Naive thymus-derived CD4-positive, alpha-beta T cell (primary cell): ENCODE results near the gene CCDC27. TPM values are rescaled to one million over a fixed set of nuclear protein-coding genes. Genes with fewer than 3 reads are reported as not detected.
"Not testable (repeated sequence)": the region's sequence is repeated elsewhere in the genome, so short reads cannot be mapped to it uniquely, and the experiment has no call there.

Experiments used
- ATAC-seq: fragments of 150-1000 bp; cut with Tn5 transposase; 2 replicates; pipeline ENCODE4 v1.10.0; 2021; ENCODE audit warnings: mild to moderate bottlenecking, moderate library complexity
- CTCF ChIA-PET: fragments of 350-600 bp; sonication (Branson Sonifier 250); formaldehyde crosslinking; loops from one replicate; lab custom pipeline; 2021; ENCODE audit warnings: antibody characterized with exemption; lab: Charles Lee
- POLR2A ChIA-PET: fragments of 350-600 bp; sonication (Branson Sonifier 250); formaldehyde crosslinking; loops from one replicate; lab custom pipeline; 2021; ENCODE audit warnings: antibody characterized with exemption, inconsistent platforms; lab: Charles Lee
- DNase-seq, 9 donors: peaks; one replicate each; pipeline versions ENCODE4 v3.0.0 to v3.0.0-alpha.2; 2020 to 2022; ENCODE audit warnings: mixed read lengths in 1 of 9
- H3K27ac ChIP-seq: one replicate; pipeline ENCODE4 v1.7.0; 2013; ENCODE audit warnings: mild to moderate bottlenecking, low read depth, low read length, moderate library complexity
- H3K27me3 ChIP-seq, 2 donors: one replicate each; pipeline ENCODE4 v1.7.0; 2013; ENCODE audit warnings: low read length in 2 of 2, mild to moderate bottlenecking in 2 of 2, moderate library complexity in 2 of 2; ENCODE audit not compliant: control insufficient read depth in 2 of 2, insufficient read depth in 2 of 2
- H3K36me3 ChIP-seq, 3 experiments: 1 replicate in 2 of 3; 2 replicates in 1 of 3; pipeline ENCODE4 v1.7.0; 2013; ENCODE audit warnings: low read length in 3 of 3, mild to moderate bottlenecking in 3 of 3, moderate library complexity in 1 of 3; ENCODE audit not compliant: insufficient read depth in 3 of 3, control insufficient read depth in 2 of 3
- H3K4me1 ChIP-seq, 2 donors: one replicate each; pipeline ENCODE4 v1.7.0; 2013; ENCODE audit warnings: low read length in 2 of 2, mild to moderate bottlenecking in 2 of 2, moderate library complexity in 1 of 2; ENCODE audit not compliant: control insufficient read depth in 2 of 2, insufficient read depth in 2 of 2
- H3K4me3 ChIP-seq: 2 replicates; pipeline ENCODE4 v1.7.0; 2013; ENCODE audit warnings: mild to moderate bottlenecking, low read length
- H3K9me3 ChIP-seq, 3 experiments: 1 replicate in 2 of 3; 2 replicates in 1 of 3; pipeline ENCODE4 v1.7.0; 2013; ENCODE audit warnings: low read length in 3 of 3; ENCODE audit not compliant: control insufficient read depth in 2 of 3
- H3K27ac Mint-ChIP-seq, 9 donors: one replicate each; pipeline ENCODE4 v1.8.0; 2020 to 2022; ENCODE audit warnings: mixed read lengths in 9 of 9, mild to moderate bottlenecking in 8 of 9, moderate library complexity in 5 of 9, inconsistent platforms in 2 of 9
- H3K27me3 Mint-ChIP-seq, 5 donors: one replicate each; pipeline ENCODE4 v1.8.0; 2021 to 2022; ENCODE audit warnings: mixed read lengths in 5 of 5, mild to moderate bottlenecking in 1 of 5
- H3K36me3 Mint-ChIP-seq, 5 donors: one replicate each; pipeline ENCODE4 v1.8.0; 2020 to 2022; ENCODE audit warnings: mixed read lengths in 5 of 5, mild to moderate bottlenecking in 3 of 5, inconsistent platforms in 1 of 5
- H3K4me1 Mint-ChIP-seq, 7 donors: one replicate each; pipeline ENCODE4 v1.8.0; 2020 to 2022; ENCODE audit warnings: mixed read lengths in 7 of 7, mild to moderate bottlenecking in 3 of 7, inconsistent platforms in 1 of 7
- H3K4me3 Mint-ChIP-seq, 10 donors: one replicate each; pipeline ENCODE4 v1.8.0; 2020 to 2022; ENCODE audit warnings: mild to moderate bottlenecking in 10 of 10, mixed read lengths in 10 of 10, moderate library complexity in 6 of 10, inconsistent platforms in 2 of 10
- H3K9me3 Mint-ChIP-seq, 11 donors: one replicate each; pipeline ENCODE4 v1.8.0; 2020 to 2022; ENCODE audit warnings: mixed read lengths in 11 of 11, mild to moderate bottlenecking in 4 of 11, inconsistent platforms in 1 of 11, moderate library complexity in 1 of 11
- intact Hi-C, 2 donors: fragments of 100-400 bp; cut with micrococcal nuclease; formaldehyde crosslinking; loops; one replicate each; pipeline ENCODE4 v1.15.1; 2023
- polyA plus RNA-seq, 2 donors: library from polyadenylated mRNA; unstranded; fragments of 300-500 nt; fragmentation: Illumina TruSeq; gene quantifications; one replicate each; pipeline ENCODE4 v1.2.3, GENCODE V29; 2021
- total RNA-seq, 6 experiments: library from RNA in 5 of 6; stranded (reverse) in 5 of 6; gene quantifications; 1 replicate in 5 of 6; 2 replicates in 1 of 6; pipeline ENCODE4 v1.2.3 and lab custom pipeline; 2021 to 2026

The CCDC27 gene
- total and polyA plus RNA-seq, 7 experiments from 2014 or later, result not detected

DNA sequence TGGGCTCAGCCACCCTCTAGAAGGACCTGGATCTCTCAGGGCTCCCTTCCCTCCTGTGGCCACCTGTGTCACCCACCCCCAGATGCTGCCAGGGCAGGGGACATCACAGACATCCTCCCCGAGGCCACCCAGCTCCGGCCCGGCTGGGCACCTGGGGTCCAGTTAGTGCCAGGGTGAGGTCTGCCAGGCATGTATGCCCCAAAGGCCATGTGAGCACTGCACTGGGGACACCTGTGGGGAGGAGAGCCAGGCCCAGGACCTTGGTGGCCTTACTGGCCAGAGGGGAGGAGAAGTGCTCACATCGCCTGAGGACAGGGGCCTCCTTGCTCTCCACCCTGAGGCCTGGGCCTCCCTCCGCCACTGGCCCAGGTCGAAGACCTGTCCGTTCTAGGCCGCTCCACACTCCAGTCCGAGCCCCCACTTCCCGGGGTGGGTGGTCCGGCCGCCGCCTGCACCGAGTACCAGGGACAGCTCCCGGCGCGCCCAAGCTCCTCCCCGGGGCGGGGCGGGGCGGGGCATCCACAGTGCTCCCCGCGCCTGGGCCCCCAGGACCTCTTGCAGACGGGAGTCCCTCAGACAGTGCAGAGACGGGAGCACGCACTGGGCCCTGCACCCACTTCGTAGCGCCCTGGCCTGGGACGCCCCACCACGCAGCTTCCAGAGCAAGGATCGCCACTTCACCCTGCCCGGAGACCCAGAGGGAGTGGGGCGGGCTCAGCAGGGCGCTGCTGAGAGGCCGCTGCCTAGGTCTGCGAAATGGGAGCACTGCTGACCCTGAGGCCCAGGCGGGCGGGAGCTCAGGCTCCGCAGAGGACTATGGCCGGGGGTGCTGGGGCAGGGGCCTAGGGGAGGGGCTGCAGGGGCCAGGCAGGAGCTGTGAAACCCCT is 34.3 kb upstream of the CCDC27 start:
- H3K9me3 Mint-ChIP-seq, result no peaks in the 10 kb centered on the region
- H3K27ac Mint-ChIP-seq, result no peak overlapping the region
- H3K4me1 Mint-ChIP-seq, result peaks cover 0 to 12% (median 0%) of the 10 kb centered on the region in 7 donors
- Histone ChIP-seq H3K4me3 (no peak overlapping the region), H3K36me3 (no peaks in the 10 kb centered on the region), H3K4me1 (peaks cover 0 to 7% of the 10 kb centered on the region in 2 donors), H3K27me3 (no peaks in the 10 kb centered on the region), H3K9me3 (no peaks in the 10 kb centered on the region), H3K27ac (no peak overlapping the region)
- CTCF ChIA-PET, result no interaction called here
- DNase-seq (peak in 1 of 9 donors; percentile 55), ATAC-seq (peak; percentile 37)
- H3K4me3 Mint-ChIP-seq, result no peak overlapping the region
- H3K36me3 Mint-ChIP-seq, result no peaks in the 10 kb centered on the region
- no peaks in the 10 kb centered on the region for H3K27me3 Mint-ChIP-seq
- POLR2A ChIA-PET, result no interaction called here
- intact Hi-C loops, result no loop called here

GRCh38 chr1:3718764-3719163 is 33.5 kb upstream of the CCDC27 start:
- ChIA-PET CTCF (no interaction called here), POLR2A (no interaction called here)
- no peak for DNase-seq
- Mint-ChIP-seq H3K9me3 (no peaks in the 10 kb centered on the region), H3K27ac (no peak overlapping the region), H3K36me3 (no peaks in the 10 kb centered on the region), H3K27me3 (no peaks in the 10 kb centered on the region), H3K4me3 (no peak overlapping the region), H3K4me1 (peaks cover 0 to 12% (median 0%) of the 10 kb centered on the region in 7 donors)
- H3K27ac ChIP-seq, result no peak overlapping the region
- intact Hi-C loops, result no loop called here
- H3K4me3 ChIP-seq, result no peak overlapping the region
- H3K27me3 ChIP-seq, result no peaks in the 10 kb centered on the region
- H3K4me1 ChIP-seq, result peaks cover 0 to 7% of the 10 kb centered on the region in 2 donors
- H3K9me3 ChIP-seq, result no peaks in the 10 kb centered on the region
- H3K36me3 ChIP-seq, result no peaks in the 10 kb centered on the region
- no peak for ATAC-seq

DNA sequence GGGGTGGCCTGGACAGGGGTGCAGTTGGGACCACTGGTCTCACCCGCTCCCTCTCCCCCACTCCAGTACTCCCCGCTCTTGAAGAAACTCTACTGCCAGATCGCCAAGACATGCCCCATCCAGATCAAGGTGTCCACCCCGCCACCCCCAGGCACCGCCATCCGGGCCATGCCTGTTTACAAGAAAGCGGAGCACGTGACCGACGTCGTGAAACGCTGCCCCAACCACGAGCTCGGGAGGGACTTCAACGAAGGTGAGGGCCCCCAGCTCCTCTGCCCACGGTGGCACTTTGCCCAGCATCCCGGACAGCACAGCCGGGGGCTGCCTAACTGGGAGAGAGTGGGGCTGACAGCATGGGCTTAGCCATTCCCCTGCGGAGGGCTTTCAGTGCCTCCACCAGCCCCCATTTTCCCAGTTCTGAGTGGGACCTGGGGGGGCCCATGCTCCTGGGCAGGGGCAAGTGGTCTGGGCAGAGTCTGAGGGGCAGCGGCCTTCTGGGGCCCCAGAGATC is 30.2 kb upstream of the CCDC27 start:
- Histone ChIP-seq H3K27ac (no peak overlapping the region), H3K27me3 (no peaks in the 10 kb centered on the region), H3K9me3 (no peaks in the 10 kb centered on the region), H3K4me1 (peaks cover 0 to 7% of the 10 kb centered on the region in 2 donors), H3K4me3 (no peak overlapping the region), H3K36me3 (no peaks in the 10 kb centered on the region)
- Mint-ChIP-seq H3K9me3 (no peaks in the 10 kb centered on the region), H3K27ac (peak overlapping the region in 1 of 9 donors; percentile 90), H3K36me3 (no peaks in the 10 kb centered on the region), H3K4me1 (peaks cover 0 to 12% (median 2%) of the 10 kb centered on the region in 7 donors), H3K4me3 (peak overlapping the region in 1 of 10 donors; percentile 39), H3K27me3 (no peaks in the 10 kb centered on the region)
- ATAC-seq, result no peak
- intact Hi-C loops, result loop anchor here in 1 of 2 donors (5.0 kb wide), 3 partner anchors 70 to 230 kb away; partner anchors contain the start of genes TP73 and WRAP73
- DNase-seq, result no peak
- ChIA-PET POLR2A (no interaction called here), CTCF (interaction anchor here (3.0 kb wide), 1 partner anchor 269 kb away, joined by 11 read pairs; no protein-coding TSS in a partner anchor)

DNA sequence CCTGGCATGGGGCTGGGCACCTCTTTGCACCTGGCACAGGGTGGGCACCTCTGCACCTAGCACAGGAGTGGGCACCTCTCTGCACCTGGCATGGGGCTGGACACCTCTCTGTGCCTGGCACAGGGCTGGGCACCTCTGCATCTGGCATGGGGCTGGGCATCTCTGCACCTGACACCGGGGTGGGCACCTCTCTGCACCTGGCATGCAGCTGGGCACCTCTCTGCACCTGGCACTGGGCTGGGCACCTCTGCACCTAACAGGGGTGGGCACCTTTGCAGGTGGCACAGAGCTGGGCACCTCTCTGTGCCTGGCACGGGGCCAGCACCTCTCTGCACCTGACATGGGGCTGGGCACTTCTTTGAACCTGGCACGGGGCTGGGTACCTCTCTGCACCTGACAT is 29.4 kb upstream of the CCDC27 start:
- Mint-ChIP-seq H3K4me1 (peaks cover 0 to 12% (median 2%) of the 10 kb centered on the region in 7 donors), H3K27me3 (no peaks in the 10 kb centered on the region), H3K4me3 (no peak overlapping the region), H3K9me3 (no peaks in the 10 kb centered on the region), H3K27ac (no peak overlapping the region), H3K36me3 (no peaks in the 10 kb centered on the region)
- Histone ChIP-seq H3K36me3 (no peaks in the 10 kb centered on the region), H3K4me1 (peaks cover 0 to 7% of the 10 kb centered on the region in 2 donors), H3K27ac (no peak overlapping the region), H3K9me3 (no peaks in the 10 kb centered on the region), H3K4me3 (no peak overlapping the region), H3K27me3 (no peaks in the 10 kb centered on the region)
- POLR2A ChIA-PET, result no interaction called here
- ATAC-seq (no peak), DNase-seq (no peak)
- intact Hi-C loops, result loop anchor here in 1 of 2 donors (5.0 kb wide), 3 partner anchors 71 to 231 kb away; partner anchors contain the start of genes TP73 and WRAP73
- CTCF ChIA-PET, result interaction anchor here (3.0 kb wide), 1 partner anchor 270 kb away, joined by 11 read pairs; no protein-coding TSS in a partner anchor

GRCh38 chr1:3724416-3725030 is 27.7 kb upstream of the CCDC27 start:
- H3K27me3 Mint-ChIP-seq, H3K9me3 Mint-ChIP-seq, H3K36me3 ChIP-seq, H3K4me3 ChIP-seq, H3K4me1 ChIP-seq, H3K27me3 ChIP-seq, POLR2A ChIA-PET, H3K27ac ChIP-seq, H3K36me3 Mint-ChIP-seq, H3K9me3 ChIP-seq, H3K4me3 Mint-ChIP-seq: not testable (repeated sequence)
- intact Hi-C loops, result loop anchor here (1.0 to 5.0 kb wide), 5 partner anchors 29 to 271 kb away; partner anchors contain the start of genes TP73 (in 1 of the 2) and WRAP73 (in 1 of the 2)
- ATAC-seq (peak; percentile 71), DNase-seq (peak; percentile 45 to 83 (median 72))
- CTCF ChIA-PET, result interaction anchor here (0.7 to 1.5 kb wide), 5 partner anchors 9 to 865 kb away, joined by 3 to 13 read pairs (median 5); no protein-coding TSS in a partner anchor
- Mint-ChIP-seq H3K27ac (peak overlapping the region in 1 of 9 donors; percentile 58), H3K4me1 (peaks cover 0 to 11% (median 2%) of the 10 kb centered on the region in 7 donors)

GRCh38 chr1:3725366-3725765 is 26.9 kb upstream of the CCDC27 start:
- ATAC-seq (no peak), DNase-seq (no peak)
- Mint-ChIP-seq H3K9me3 (peaks cover 0 to 2% (median 0%) of the 10 kb centered on the region in 11 donors), H3K27ac (no peak overlapping the region), H3K27me3 (peaks cover 0 to 8% (median 0%) of the 10 kb centered on the region in 5 donors), H3K36me3 (no peaks in the 10 kb centered on the region), H3K4me3 (no peak overlapping the region), H3K4me1 (peaks cover 0 to 4% (median 2%) of the 10 kb centered on the region in 7 donors)
- Histone ChIP-seq H3K9me3 (no peaks in the 10 kb centered on the region), H3K4me3 (no peak overlapping the region), H3K27ac (no peak overlapping the region), H3K4me1 (peaks cover 0 to 3% of the 10 kb centered on the region in 2 donors), H3K27me3 (no peaks in the 10 kb centered on the region), H3K36me3 (no peaks in the 10 kb centered on the region)
- intact Hi-C loops, result no loop called here
- ChIA-PET POLR2A (no interaction called here), CTCF (interaction anchor here (1.2 to 1.5 kb wide), 4 partner anchors 10 to 273 kb away, joined by 3 to 13 read pairs (median 6); no protein-coding TSS in a partner anchor)
